Measurements from ENCODE around the gene NPLOC4.

Gene NPLOC4

DNA sequence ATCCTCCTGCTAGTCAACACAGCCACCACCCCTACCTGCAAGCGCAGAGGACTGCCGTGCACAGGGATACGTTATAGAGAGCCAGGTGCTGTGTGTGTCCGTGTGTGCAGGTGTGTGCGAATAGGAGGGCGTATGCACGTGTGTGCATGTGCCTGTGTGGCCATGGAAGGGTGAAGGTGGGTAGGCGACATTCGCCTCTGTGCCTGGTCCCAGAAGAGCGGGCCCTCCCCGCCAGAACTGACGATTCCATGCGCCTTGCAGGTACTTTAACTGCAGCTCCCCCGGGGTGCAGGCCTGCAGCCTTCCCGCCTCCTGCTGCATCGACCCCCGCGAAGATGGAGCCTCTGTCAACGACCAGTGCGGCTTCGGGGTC is 10.7 kb upstream of the NPLOC4 start:
- no peaks in the 10 kb centered on the region for H4K20me1 ChIP-seq (ENCODE audit: insufficient read depth, low read length, poor library complexity, severe bottlenecking)
- H3K4me3 ChIP-seq (ENCODE audit: low read length, poor library complexity, severe bottlenecking) = no peak overlapping the region
- H3K9me2 ChIP-seq (replicated peaks; ENCODE audit: low read depth, low read length) = no peaks in the 10 kb centered on the region
- no peak overlapping the region for H2AFZ ChIP-seq (ENCODE audit: low read length)
- no peaks in the 10 kb centered on the region for H3F3A ChIP-seq (ENCODE audit: low read depth)
- H3K79me2 ChIP-seq (ENCODE audit: insufficient read depth, low read length) = no peaks in the 10 kb centered on the region
- no peak for TF ChIP-seq EZH2phosphoT487 (IDR thresholded peaks at IDR 0.05; ENCODE audit: borderline replicate concordance)
- TF ChIP-seq, protein P1, sequence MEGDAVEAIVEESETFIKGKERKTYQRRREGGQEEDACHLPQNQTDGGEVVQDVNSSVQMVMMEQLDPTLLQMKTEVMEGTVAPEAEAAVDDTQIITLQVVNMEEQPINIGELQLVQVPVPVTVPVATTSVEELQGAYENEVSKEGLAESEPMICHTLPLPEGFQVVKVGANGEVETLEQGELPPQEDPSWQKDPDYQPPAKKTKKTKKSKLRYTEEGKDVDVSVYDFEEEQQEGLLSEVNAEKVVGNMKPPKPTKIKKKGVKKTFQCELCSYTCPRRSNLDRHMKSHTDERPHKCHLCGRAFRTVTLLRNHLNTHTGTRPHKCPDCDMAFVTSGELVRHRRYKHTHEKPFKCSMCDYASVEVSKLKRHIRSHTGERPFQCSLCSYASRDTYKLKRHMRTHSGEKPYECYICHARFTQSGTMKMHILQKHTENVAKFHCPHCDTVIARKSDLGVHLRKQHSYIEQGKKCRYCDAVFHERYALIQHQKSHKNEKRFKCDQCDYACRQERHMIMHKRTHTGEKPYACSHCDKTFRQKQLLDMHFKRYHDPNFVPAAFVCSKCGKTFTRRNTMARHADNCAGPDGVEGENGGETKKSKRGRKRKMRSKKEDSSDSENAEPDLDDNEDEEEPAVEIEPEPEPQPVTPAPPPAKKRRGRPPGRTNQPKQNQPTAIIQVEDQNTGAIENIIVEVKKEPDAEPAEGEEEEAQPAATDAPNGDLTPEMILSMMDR (conservative IDR thresholded peaks at IDR 0.05; ENCODE audit: low read length) = no peak
- H3K9ac ChIP-seq (ENCODE audit: low read depth, low read length, poor library complexity, severe bottlenecking) = no peak overlapping the region
- H3K4me1 ChIP-seq (ENCODE audit: insufficient read depth, low read length, poor library complexity, severe bottlenecking) = peaks cover under 1% of the 10 kb centered on the region
- no peaks in the 10 kb centered on the region for H3K9me3 ChIP-seq (ENCODE audit: insufficient read depth, low read depth, low read length)
- no peaks in the 10 kb centered on the region for H3K27me3 ChIP-seq (ENCODE audit: insufficient read depth, low read length, poor library complexity, severe bottlenecking)
- no peaks in the 10 kb centered on the region for H3K36me3 ChIP-seq (ENCODE audit: insufficient read depth, low read length)
- no peak overlapping the region for H3K4me2 ChIP-seq (ENCODE audit: low read depth, low read length, poor library complexity, severe bottlenecking)

GRCh38 chr17:81646869-81647600 is 10.1 kb upstream of the NPLOC4 start:
- Histone ChIP-seq H3K36me3 (ENCODE audit: insufficient read depth, low read length) (no peaks in the 10 kb centered on the region), H3K27me3 (ENCODE audit: insufficient read depth, low read length, poor library complexity, severe bottlenecking) (no peaks in the 10 kb centered on the region), H4K20me1 (ENCODE audit: insufficient read depth, low read length, poor library complexity, severe bottlenecking) (no peaks in the 10 kb centered on the region), H3K9me2 (replicated peaks; ENCODE audit: low read depth, low read length) (no peaks in the 10 kb centered on the region), H3K4me3 (ENCODE audit: low read length, poor library complexity, severe bottlenecking) (no peak overlapping the region), H3K4me2 (ENCODE audit: low read depth, low read length, poor library complexity, severe bottlenecking) (no peak overlapping the region), H3K9ac (ENCODE audit: low read depth, low read length, poor library complexity, severe bottlenecking) (no peak overlapping the region), H3K79me2 (ENCODE audit: insufficient read depth, low read length) (no peaks in the 10 kb centered on the region), H3K4me1 (ENCODE audit: insufficient read depth, low read length, poor library complexity, severe bottlenecking) (no peaks in the 10 kb centered on the region), H3F3A (ENCODE audit: low read depth) (no peaks in the 10 kb centered on the region), H3K9me3 (ENCODE audit: insufficient read depth, low read depth, low read length) (no peaks in the 10 kb centered on the region), H2AFZ (ENCODE audit: low read length) (no peak overlapping the region)
- no peak for TF ChIP-seq EZH2phosphoT487 (IDR thresholded peaks at IDR 0.05; ENCODE audit: borderline replicate concordance)
- TF ChIP-seq, protein P1 (conservative IDR thresholded peaks at IDR 0.05; ENCODE audit: low read length) = no peak

- no peaks in the 10 kb centered on the region for H4K20me1 ChIP-seq (ENCODE audit: insufficient read depth, low read length, poor library complexity, severe bottlenecking)
- no peaks in the 10 kb centered on the region for H3K79me2 ChIP-seq (ENCODE audit: insufficient read depth, low read length)
- H3K4me1 ChIP-seq (ENCODE audit: insufficient read depth, low read length, poor library complexity, severe bottlenecking) = no peaks in the 10 kb centered on the region
- TF ChIP-seq EZH2phosphoT487 (IDR thresholded peaks at IDR 0.05; ENCODE audit: borderline replicate concordance) = no peak
- TF ChIP-seq, protein P1 (conservative IDR thresholded peaks at IDR 0.05; ENCODE audit: low read length) = no peak
- H3K27me3 ChIP-seq (ENCODE audit: insufficient read depth, low read length, poor library complexity, severe bottlenecking) = no peaks in the 10 kb centered on the region
- no peak overlapping the region for H3K4me3 ChIP-seq (ENCODE audit: low read length, poor library complexity, severe bottlenecking)
- H3K9me2 ChIP-seq (replicated peaks; ENCODE audit: low read depth, low read length) = no peaks in the 10 kb centered on the region
- no peak overlapping the region for H3K9ac ChIP-seq (ENCODE audit: low read depth, low read length, poor library complexity, severe bottlenecking)
- no peaks in the 10 kb centered on the region for H3K9me3 ChIP-seq (ENCODE audit: insufficient read depth, low read depth, low read length)
- no peaks in the 10 kb centered on the region for H3K36me3 ChIP-seq (ENCODE audit: insufficient read depth, low read length)
- H3K4me2 ChIP-seq (ENCODE audit: low read depth, low read length, poor library complexity, severe bottlenecking) = no peak overlapping the region
- no peak overlapping the region for H2AFZ ChIP-seq (ENCODE audit: low read length)
- no peaks in the 10 kb centered on the region for H3F3A ChIP-seq (ENCODE audit: low read depth)
Observed at GRCh38 chr17:81644976-81645952, 8.4 kb upstream of the NPLOC4 start.

All from Loucy (cell line).